K562 (cell line): ENCODE measurements around the gene DHX57. TPM values are rescaled to one million over a fixed set of nuclear protein-coding genes. Genes with fewer than 3 reads are reported as not detected.

ENCODE experiments used
- ARNT ChIP-seq, 2 experiments: fragments of 450-650 bp; IDR thresholded peaks; 2 replicates each; pipeline ENCODE4 v1.6.1; 2016; ENCODE audit warnings: mild to moderate bottlenecking in 1 of 2
- CBX8 ChIP-seq: fragments of 200-600 bp; sonication (generic); IDR thresholded peaks from 2 replicates; pipeline ENCODE4 v1.6.1; 2012; ENCODE audit warnings: borderline replicate concordance, mixed run types, low read depth, mild to moderate bottlenecking, moderate library complexity, mixed read lengths, low read length, control low read depth, inconsistent platforms; ENCODE audit not compliant: poor library complexity, severe bottlenecking; ENCODE audit errors: extremely low read depth
- HNRNPH1 ChIP-seq: fragments of 200-400 bp; formaldehyde crosslinking; optimal IDR thresholded peaks from 2 replicates; pipeline ENCODE3; 2017; ENCODE audit warnings: low read depth, mild to moderate bottlenecking, low read length, moderate library complexity
- MXI1 ChIP-seq: IDR thresholded peaks from 2 replicates; pipeline ENCODE4 v1.6.1; 2011; ENCODE audit warnings: low read depth, mild to moderate bottlenecking, improper control_type of control experiment, low read length
- STAG1 ChIP-seq: sonication (generic); formaldehyde crosslinking; IDR thresholded peaks from 2 replicates; pipeline ENCODE4 v1.5.0; 2020; ENCODE audit warnings: missing genetic modification reagents, borderline replicate concordance
- ZNF511 ChIP-seq: sonication (generic); formaldehyde crosslinking; IDR thresholded peaks from 2 replicates; pipeline ENCODE4 v1.8.0; 2022; ENCODE audit warnings: mild to moderate bottlenecking, missing genetic modification reagents
- polyA plus RNA-seq, 8 experiments: library from polyadenylated mRNA; depleted of rRNA in 4 of 8; stranded (reverse) in 5 of 8; unstranded in 3 of 8; fragments of >200 nt; fragmentation: Nextera tagmentation in 2 of 8; fragmentation: Illumina TruSeq in 1 of 8; extraction: Ambion mirVana in 2 of 8; extraction: Trizol in 1 of 8; gene quantifications; 2 replicates each; pipeline versions ENCODE4 v1.2.1 to v1.2.3, GENCODE V29; 2011 to 2014; ENCODE audit warnings: inconsistent platforms in 1 of 8, missing spikeins in 1 of 8
- total RNA-seq, 7 experiments: library from RNA; depleted of rRNA in 6 of 7; stranded (reverse); fragments of >200 nt in 6 of 7; fragmentation: Illumina TruSeq in 2 of 7; extraction: Trizol in 2 of 7; gene quantifications; 2 replicates each; pipeline versions ENCODE4 v1.2.1 to v1.2.3, GENCODE V29; 2011 to 2021; ENCODE audit warnings: low replicate concordance in 1 of 7
- TF ChIP-seq, protein P1 (sequence below), 3 experiments: IDR thresholded peaks in 2 of 3; conservative IDR thresholded peaks in 1 of 3; 2 replicates each; pipeline ENCODE4 v1.5.1; 2011 to 2012; ENCODE audit warnings: low read length in 3 of 3, mild to moderate bottlenecking in 3 of 3, control low read depth in 2 of 3, improper control_type of control experiment in 1 of 3, inconsistent platforms in 1 of 3, low read depth in 1 of 3, mixed read lengths in 1 of 3, moderate library complexity in 1 of 3; ENCODE audit not compliant: insufficient read depth in 2 of 3
- TF ChIP-seq, protein P2 (sequence below), 2 experiments: fragments of 450-650 bp in 1 of 2; sonication (generic) in 1 of 2; formaldehyde crosslinking in 1 of 2; IDR thresholded peaks in 1 of 2; conservative IDR thresholded peaks in 1 of 2; 2 replicates each; pipeline versions ENCODE4 v1.6.1 to v1.8.1; 2016 to 2023; ENCODE audit warnings: mild to moderate bottlenecking in 2 of 2, moderate library complexity in 2 of 2, inconsistent platforms in 1 of 2, missing genetic modification reagents in 1 of 2

DHX57 gene
- total and polyA plus RNA-seq, 9 of the 15 experiments (the other 6 are each of a cell fraction or from before 2014, with no cell fraction given), result 7.4 to 23.6 (median 17.9) TPM

DNA sequence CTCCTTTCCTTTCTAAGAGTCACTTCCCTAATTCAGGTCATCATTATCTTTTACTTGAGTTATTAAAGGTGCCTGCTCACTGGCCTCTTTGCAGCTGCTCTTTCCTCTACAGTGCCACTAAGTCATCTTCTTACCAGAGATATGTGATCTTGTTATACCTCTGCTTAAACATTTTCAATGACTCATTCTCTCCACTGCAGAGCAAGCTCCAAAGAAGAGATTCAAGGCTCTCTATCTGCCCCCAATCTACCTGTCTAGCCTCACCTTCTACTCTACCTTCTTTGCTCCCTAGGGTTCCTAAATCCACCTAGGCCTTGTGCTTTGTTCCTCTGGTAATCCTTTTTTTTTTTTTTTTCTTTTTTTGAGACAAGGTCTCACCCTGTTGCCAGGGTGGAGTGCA is 17.1 kb upstream of the DHX57 start (continued):
- TF ChIP-seq, protein P1, sequence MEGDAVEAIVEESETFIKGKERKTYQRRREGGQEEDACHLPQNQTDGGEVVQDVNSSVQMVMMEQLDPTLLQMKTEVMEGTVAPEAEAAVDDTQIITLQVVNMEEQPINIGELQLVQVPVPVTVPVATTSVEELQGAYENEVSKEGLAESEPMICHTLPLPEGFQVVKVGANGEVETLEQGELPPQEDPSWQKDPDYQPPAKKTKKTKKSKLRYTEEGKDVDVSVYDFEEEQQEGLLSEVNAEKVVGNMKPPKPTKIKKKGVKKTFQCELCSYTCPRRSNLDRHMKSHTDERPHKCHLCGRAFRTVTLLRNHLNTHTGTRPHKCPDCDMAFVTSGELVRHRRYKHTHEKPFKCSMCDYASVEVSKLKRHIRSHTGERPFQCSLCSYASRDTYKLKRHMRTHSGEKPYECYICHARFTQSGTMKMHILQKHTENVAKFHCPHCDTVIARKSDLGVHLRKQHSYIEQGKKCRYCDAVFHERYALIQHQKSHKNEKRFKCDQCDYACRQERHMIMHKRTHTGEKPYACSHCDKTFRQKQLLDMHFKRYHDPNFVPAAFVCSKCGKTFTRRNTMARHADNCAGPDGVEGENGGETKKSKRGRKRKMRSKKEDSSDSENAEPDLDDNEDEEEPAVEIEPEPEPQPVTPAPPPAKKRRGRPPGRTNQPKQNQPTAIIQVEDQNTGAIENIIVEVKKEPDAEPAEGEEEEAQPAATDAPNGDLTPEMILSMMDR (IDR thresholded peaks at IDR 0.05 in 2 of 3, conservative IDR thresholded peaks at IDR 0.05 in 1 of 3; ENCODE audit: insufficient read depth in 2 of 3, low read depth in 1 of 3, low read length in 3 of 3), result no peak
- TF ChIP-seq ZNF511 (CRISPR knock-in tag), result no peak
- no peak for TF ChIP-seq CBX8
- TF ChIP-seq ARNT (IDR thresholded peaks at IDR 0.05), result no peak
- no peak for TF ChIP-seq HNRNPH1
- no peak for TF ChIP-seq MXI1
- no peak for TF ChIP-seq STAG1 (CRISPR knock-in tag)
- TF ChIP-seq, protein P2, sequence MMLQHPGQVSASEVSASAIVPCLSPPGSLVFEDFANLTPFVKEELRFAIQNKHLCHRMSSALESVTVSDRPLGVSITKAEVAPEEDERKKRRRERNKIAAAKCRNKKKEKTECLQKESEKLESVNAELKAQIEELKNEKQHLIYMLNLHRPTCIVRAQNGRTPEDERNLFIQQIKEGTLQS (IDR thresholded peaks at IDR 0.05), result 0 out of 2 replicates have a peak, but pooled peaks have one; percentile 7
- TF ChIP-seq, protein P2 (CRISPR knock-in tag; conservative IDR thresholded peaks at IDR 0.05), result no peak
